MCF 10A (cell line): ENCODE results near the gene PFKP. TPM values are rescaled to one million over a fixed set of nuclear protein-coding genes. Genes with fewer than 3 reads are reported as not detected.

Experiments used
- Bru-seq: library from RNA; stranded (reverse); fragments of 400-500 nt; gene quantifications from one replicate; lab custom pipeline; 2021; lab: Mats Ljungman, UMichigan
- BruChase-seq, 2 experiments: library from RNA; stranded (reverse); fragments of 400-500 nt; gene quantifications; one replicate each; lab custom pipeline; 2021; lab: Mats Ljungman, UMichigan
- BruUV-seq: library from RNA; stranded (reverse); fragments of 400-500 nt; replicated peaks from 2 replicates; lab custom pipeline; 2021; lab: Mats Ljungman, UMichigan
- CTCF ChIA-PET: fragments of 300-600 bp; sonication (Branson Sonifier 250); formaldehyde crosslinking; extraction: SDS; loops from one replicate; lab custom pipeline; 2021; ENCODE audit warnings: antibody characterized with exemption, inconsistent platforms; lab: Yijun Ruan, JAX
- POLR2A ChIA-PET: fragments of 300-600, 350-650 bp; sonication (Branson Sonifier 250); formaldehyde crosslinking; extraction: SDS; loops from one replicate; lab custom pipeline; 2020; ENCODE audit warnings: antibody characterized with exemption, inconsistent platforms; lab: Yijun Ruan, JAX
- DNase-seq: peaks from one replicate; pipeline ENCODE4 v3.0.0-alpha.2; 2018; ENCODE audit not compliant: unreplicated experiment
- H3K27ac Mint-ChIP-seq: one replicate; pipeline ENCODE4 v1.8.0; 2022; ENCODE audit warnings: mild to moderate bottlenecking, low read depth, mixed read lengths; ENCODE audit not compliant: unreplicated experiment
- H3K27me3 Mint-ChIP-seq: one replicate; pipeline ENCODE4 v1.8.0; 2022; ENCODE audit warnings: mixed read lengths; ENCODE audit not compliant: insufficient read depth, unreplicated experiment
- H3K36me3 Mint-ChIP-seq: one replicate; pipeline ENCODE4 v1.8.0; 2022; ENCODE audit warnings: mild to moderate bottlenecking, moderate library complexity, mixed read lengths; ENCODE audit not compliant: insufficient read depth, unreplicated experiment
- H3K4me1 Mint-ChIP-seq: one replicate; pipeline ENCODE4 v1.8.0; 2022; ENCODE audit warnings: mixed read lengths; ENCODE audit not compliant: insufficient read depth, unreplicated experiment
- H3K4me3 Mint-ChIP-seq: one replicate; pipeline ENCODE4 v1.8.0; 2022; ENCODE audit warnings: mild to moderate bottlenecking, moderate library complexity, mixed read lengths; ENCODE audit not compliant: unreplicated experiment
- H3K9me3 Mint-ChIP-seq: one replicate; pipeline ENCODE4 v1.8.0; 2022; ENCODE audit warnings: mixed read lengths; ENCODE audit not compliant: unreplicated experiment
- CTCF ChIP-seq: fragments of 200-600 bp; IDR thresholded peaks from one replicate; pipeline ENCODE4 v1.8.0; 2022; ENCODE audit warnings: antibody characterized with exemption, mild to moderate bottlenecking; ENCODE audit not compliant: unreplicated experiment
- intact Hi-C: fragments of 100-400 bp; cut with micrococcal nuclease; formaldehyde crosslinking; loops from 2 replicates; pipeline ENCODE4 v1.14.1; 2022
- long read RNA-seq: library from polyadenylated mRNA; stranded (forward); transcript quantifications from one replicate; pipeline ENCODE4 v2.0.0, GENCODE V29; 2022
- total RNA-seq: library from RNA; stranded (reverse); gene quantifications from 2 replicates; pipeline ENCODE4 v1.2.3, GENCODE V29; 2022

Gene PFKP
- total RNA-seq (164 and 186 TPM in 2 replicates), Bru-seq, nascent RNA (percentile 76 among the genes with signal in this experiment), BruChase-seq, experiment 1, labeled RNA remaining after a 6-hour chase (percentile 88 among the genes with signal in this experiment), BruChase-seq, experiment 2, labeled RNA remaining after a 2-hour chase (percentile 80 among the genes with signal in this experiment)
- long read RNA-seq, transcript PFKP-201 (6 exons, 1,698 nt): minor isoform, 40 of 345 reads
- long read RNA-seq, transcript PFKP-203 (22 exons, 2,654 nt): major isoform, 248 of 345 reads
- long read RNA-seq, partial matches to known transcripts: 22 of 345 reads
- long read RNA-seq, other reads (novel, unspliced or antisense): 35 of 345 reads

GRCh38 chr10:3067118-3067858, at the start of gene PFKP:
Gene PFKP, plus strand, starts transcription at chr10:3067548. Its CDS starts 48 bp downstream, at chr10:3067596.
- no peak for TF ChIP-seq CTCF
- POLR2A ChIA-PET: interaction anchor here (0.9 to 6.3 kb wide), 5 partner anchors 10 to 105 kb away, joined by 3 to 86 read pairs (median 14); partner anchors contain the start of gene PITRM1
- Mint-ChIP-seq H3K36me3 (peaks cover 14% of the 10 kb centered on the region), H3K9me3 (no peaks in the 10 kb centered on the region), H3K4me3 (peak within 1 kb of the TSS; percentile 91), H3K4me1 (peaks cover 19% of the 10 kb centered on the region), H3K27me3 (no peaks in the 10 kb centered on the region), H3K27ac (peak within 1 kb of the TSS; percentile 39)
- CTCF ChIA-PET: no interaction called here
- intact Hi-C loops: no loop called here
- DNase-seq: peak; percentile 37
- BruUV-seq: no TSS peak

GRCh38 chr10:3018247-3018646, 49.1 kb upstream of the PFKP start:
- POLR2A ChIA-PET: no interaction called here
- no TSS peak for BruUV-seq
- Mint-ChIP-seq H3K9me3 (peaks cover 4% of the 10 kb centered on the region), H3K4me3 (no peak overlapping the region), H3K27me3 (peaks cover 81% of the 10 kb centered on the region), H3K4me1 (no peaks in the 10 kb centered on the region), H3K27ac (no peak overlapping the region), H3K36me3 (no peaks in the 10 kb centered on the region)
- no peak for DNase-seq
- intact Hi-C loops: no loop called here
- CTCF ChIA-PET: no interaction called here
- TF ChIP-seq CTCF: no peak

GRCh38 chr10:3020311-3020710, 47.0 kb upstream of the PFKP start:
- Mint-ChIP-seq H3K36me3 (no peaks in the 10 kb centered on the region), H3K27me3 (peaks cover 81% of the 10 kb centered on the region), H3K4me1 (no peaks in the 10 kb centered on the region), H3K9me3 (no peaks in the 10 kb centered on the region), H3K4me3 (no peak overlapping the region), H3K27ac (no peak overlapping the region)
- no peak for DNase-seq
- POLR2A ChIA-PET: no interaction called here
- no peak for TF ChIP-seq CTCF
- no TSS peak for BruUV-seq
- intact Hi-C loops: no loop called here
- CTCF ChIA-PET: interaction anchor here (0.5 kb wide), 1 partner anchor 1841 kb away, joined by 3 read pairs; no protein-coding TSS in a partner anchor

GRCh38 chr10:3020881-3021280, 46.5 kb upstream of the PFKP start:
- DNase-seq: no peak
- intact Hi-C loops: no loop called here
- Mint-ChIP-seq H3K4me1 (no peaks in the 10 kb centered on the region), H3K27me3 (peaks cover 81% of the 10 kb centered on the region), H3K4me3 (no peak overlapping the region), H3K27ac (no peak overlapping the region), H3K36me3 (no peaks in the 10 kb centered on the region), H3K9me3 (no peaks in the 10 kb centered on the region)
- CTCF ChIA-PET: interaction anchor here (0.5 kb wide), 1 partner anchor 1842 kb away, joined by 3 read pairs; no protein-coding TSS in a partner anchor
- TF ChIP-seq CTCF: no peak
- POLR2A ChIA-PET: no interaction called here
- BruUV-seq: no TSS peak
